Urinary bladder (tissue), 4 donors: ENCODE measurements around the gene BOD1L1. TPM values are rescaled to one million over a fixed set of nuclear protein-coding genes. Genes with fewer than 3 reads are reported as not detected.

Experiments used
- DNase-seq: peaks from one replicate; pipeline ENCODE4 v3.0.0-alpha.2; 2015; ENCODE audit errors: extremely low spot score
- H3K27ac ChIP-seq: one replicate; pipeline ENCODE4 v1.5.1; 2013; ENCODE audit warnings: low read depth, mild to moderate bottlenecking, moderate library complexity
- H3K36me3 ChIP-seq: one replicate; pipeline ENCODE4 v1.6.1; 2013; ENCODE audit warnings: mild to moderate bottlenecking, moderate library complexity; ENCODE audit not compliant: insufficient read depth
- H3K4me1 ChIP-seq: one replicate; pipeline ENCODE4 v1.6.1; 2013; ENCODE audit warnings: mild to moderate bottlenecking, moderate library complexity; ENCODE audit not compliant: insufficient read depth
- H3K4me3 ChIP-seq: one replicate; pipeline ENCODE4 v1.5.1; 2013; ENCODE audit warnings: low read depth, low read length
- WGBS: extraction: QIAGEN DNeasy Blood & Tissue Kit; methylation state at CpG from one replicate; pipeline ENCODE4 v1.1.7; 2013; 5-methylcytosine and 5-hydroxymethylcytosine counted together
- polyA plus RNA-seq: library from polyadenylated mRNA; stranded (reverse); fragments of 200-250 nt; gene quantifications from one replicate; pipeline ENCODE4 v1.2.3, GENCODE V29; 2013
- total RNA-seq: library from RNA; depleted of rRNA; stranded (reverse); fragments of >200 nt; gene quantifications from one replicate; pipeline ENCODE4 v1.2.3, GENCODE V29; 2014
- donor health status: healthy with polysubstance abuse.
- donor health status: healthy.

The BOD1L1 gene
- total and polyA plus RNA-seq, 2 donors = 19.0 to 66.0 TPM

- 14% methylated on average over 2 of the region's 2 CpGs for WGBS
- no peak overlapping the region for H3K27ac ChIP-seq
Measured at GRCh38 chr4:13642170-13642950, 14.8 kb upstream of the BOD1L1 start.

GRCh38 chr4:13641084-13641483 lies 13.6 kb upstream of the BOD1L1 start:
- no peak overlapping the region for H3K27ac ChIP-seq
- no peak for DNase-seq
- H3K4me3 ChIP-seq = no peak overlapping the region
- H3K36me3 ChIP-seq = peaks cover 3% of the 10 kb centered on the region
- WGBS = 52% methylated on average over 6 of the region's 6 CpGs
- no peaks in the 10 kb centered on the region for H3K4me1 ChIP-seq

More at GRCh38 chr4:13642170-13642950, 14.8 kb upstream of the BOD1L1 start:
- Histone ChIP-seq H3K4me3 (no peak overlapping the region), H3K4me1 (no peaks in the 10 kb centered on the region), H3K36me3 (peaks cover 3% of the 10 kb centered on the region)
- no peak for DNase-seq

- no peak overlapping the region for H3K27ac ChIP-seq
- WGBS = 24% methylated on average over 8 of the region's 8 CpGs
Measured at GRCh38 chr4:13640149-13640940, 12.8 kb upstream of the BOD1L1 start.

GRCh38 chr4:13635286-13635799 lies 7.8 kb upstream of the BOD1L1 start:
- Histone ChIP-seq H3K27ac (no peak overlapping the region), H3K4me1 (no peaks in the 10 kb centered on the region), H3K4me3 (no peak overlapping the region), H3K36me3 (peaks cover 3% of the 10 kb centered on the region)
- WGBS = 87% methylated on average over 1 of the region's 1 CpG
- DNase-seq = no peak

More at GRCh38 chr4:13640149-13640940, 12.8 kb upstream of the BOD1L1 start:
- Histone ChIP-seq H3K4me1 (no peaks in the 10 kb centered on the region), H3K4me3 (no peak overlapping the region), H3K36me3 (peaks cover 3% of the 10 kb centered on the region)
- DNase-seq = peak; percentile 31

GRCh38 chr4:13633671-13634070 lies 6.1 kb upstream of the BOD1L1 start:
- WGBS = 83% methylated on average over 1 of the region's 1 CpG
- no peak overlapping the region for H3K4me3 ChIP-seq
- no peaks in the 10 kb centered on the region for H3K4me1 ChIP-seq
- no peak overlapping the region for H3K27ac ChIP-seq
- peaks cover 3% of the 10 kb centered on the region for H3K36me3 ChIP-seq
- DNase-seq = no peak

GRCh38 chr4:13627178-13627605 lies 333 bp downstream of the BOD1L1 start:
- WGBS = under 1% methylated on average over 45 of the region's 45 CpGs
- Histone ChIP-seq H3K27ac (peak overlapping the region; percentile 66), H3K4me3 (peak overlapping the region; percentile 99), H3K4me1 (peaks cover 2% of the 10 kb centered on the region), H3K36me3 (peaks cover 2% of the 10 kb centered on the region)
- DNase-seq = no peak

- 3% methylated on average over 9 of the region's 9 CpGs for WGBS
- peaks cover 2% of the 10 kb centered on the region for H3K36me3 ChIP-seq
- H3K4me3 ChIP-seq = peak overlapping the region; percentile 99
- DNase-seq = no peak
- H3K4me1 ChIP-seq = peaks cover 2% of the 10 kb centered on the region
- H3K27ac ChIP-seq = no peak overlapping the region
Measured at GRCh38 chr4:13626492-13627177, 890 bp downstream of the BOD1L1 start.

GRCh38 chr4:13618212-13618806 lies 9.2 kb downstream of the BOD1L1 start:
- WGBS = 74% methylated on average over 2 of the region's 2 CpGs
- Histone ChIP-seq H3K4me1 (no peaks in the 10 kb centered on the region), H3K36me3 (peaks cover 9% of the 10 kb centered on the region), H3K27ac (no peak overlapping the region), H3K4me3 (no peak overlapping the region)
- no peak for DNase-seq

- H3K36me3 ChIP-seq = peaks cover 9% of the 10 kb centered on the region
- H3K27ac ChIP-seq = no peak overlapping the region
- no peak overlapping the region for H3K4me3 ChIP-seq
- H3K4me1 ChIP-seq = no peaks in the 10 kb centered on the region
- no peak for DNase-seq
- WGBS = 63% methylated on average over 3 of the region's 3 CpGs
Measured at GRCh38 chr4:13617801-13618200, 9.7 kb downstream of the BOD1L1 start.

GRCh38 chr4:13616597-13616996 lies 10.9 kb downstream of the BOD1L1 start:
- DNase-seq = no peak
- Histone ChIP-seq H3K36me3 (peaks cover 9% of the 10 kb centered on the region), H3K27ac (no peak overlapping the region), H3K4me1 (no peaks in the 10 kb centered on the region), H3K4me3 (no peak overlapping the region)
- 97% methylated on average over 4 of the region's 4 CpGs for WGBS

GRCh38 chr4:13615161-13615560 lies 12.4 kb downstream of the BOD1L1 start:
- no peak overlapping the region for H3K27ac ChIP-seq
- H3K4me1 ChIP-seq = no peaks in the 10 kb centered on the region
- WGBS = 81% methylated on average over 3 of the region's 3 CpGs
- no peak overlapping the region for H3K4me3 ChIP-seq
- no peak for DNase-seq
- peaks cover 9% of the 10 kb centered on the region for H3K36me3 ChIP-seq

- Histone ChIP-seq H3K4me3 (no peak overlapping the region), H3K4me1 (no peaks in the 10 kb centered on the region), H3K36me3 (peaks cover 3% of the 10 kb centered on the region), H3K27ac (no peak overlapping the region)
- WGBS = 69% methylated on average over 4 of the region's 4 CpGs
- DNase-seq = no peak
Measured at GRCh38 chr4:13612569-13612968, 15.0 kb downstream of the BOD1L1 start.

- Histone ChIP-seq H3K4me3 (no peak overlapping the region), H3K27ac (no peak overlapping the region), H3K4me1 (no peaks in the 10 kb centered on the region), H3K36me3 (peaks cover 3% of the 10 kb centered on the region)
- 92% methylated on average over 3 of the region's 3 CpGs for WGBS
- DNase-seq = no peak
Measured at GRCh38 chr4:13611283-13611842, 16.2 kb downstream of the BOD1L1 start.
